Glutamatergic neuron (in vitro differentiated cells): ENCODE data around the gene KCNC1. TPM values are rescaled to one million over a fixed set of nuclear protein-coding genes. Genes with fewer than 3 reads are reported as not detected.
A peak's percentile ranks its signal among the peaks of the same experiment; 100 is the strongest.

Experiments used
- DNase-seq: peaks from one replicate; pipeline ENCODE4 v3.0.0; 2022
- H3K27ac Mint-ChIP-seq: one replicate; pipeline ENCODE4 v1.8.0; 2020; ENCODE audit warnings: mild to moderate bottlenecking, mixed read lengths, inconsistent platforms; ENCODE audit not compliant: unreplicated experiment
- H3K27me3 Mint-ChIP-seq: one replicate; pipeline ENCODE4 v1.8.0; 2020; ENCODE audit warnings: mild to moderate bottlenecking, moderate library complexity, mixed read lengths, inconsistent platforms; ENCODE audit not compliant: unreplicated experiment
- H3K36me3 Mint-ChIP-seq: one replicate; pipeline ENCODE4 v1.8.0; 2020; ENCODE audit warnings: mild to moderate bottlenecking, mixed read lengths, inconsistent platforms; ENCODE audit not compliant: unreplicated experiment
- H3K4me1 Mint-ChIP-seq: one replicate; pipeline ENCODE4 v1.8.0; 2020; ENCODE audit warnings: mild to moderate bottlenecking, low read depth, mixed read lengths, inconsistent platforms; ENCODE audit not compliant: unreplicated experiment
- H3K4me3 Mint-ChIP-seq: one replicate; pipeline ENCODE4 v1.8.0; 2020; ENCODE audit warnings: mild to moderate bottlenecking, mixed read lengths, inconsistent platforms; ENCODE audit not compliant: unreplicated experiment
- H3K9me3 Mint-ChIP-seq: one replicate; pipeline ENCODE4 v1.8.0; 2020; ENCODE audit warnings: mild to moderate bottlenecking, moderate library complexity, mixed read lengths, inconsistent platforms; ENCODE audit not compliant: unreplicated experiment
- CTCF ChIP-seq: fragments of 200-600 bp; sonication (generic); IDR thresholded peaks from one replicate; pipeline ENCODE4 v1.5.0; 2021; ENCODE audit not compliant: partially characterized antibody, unreplicated experiment
- total RNA-seq: library from RNA; stranded (reverse); fragmentation: NEBNext Ultra II Directional; extraction: Animal tissue kit (Norgen Biotek cat#: 25700); gene quantifications from one replicate; pipeline ENCODE4 v1.2.1, GENCODE V29; 2021; ENCODE audit not compliant: unreplicated experiment

The KCNC1 gene
- total RNA-seq, 1 donor from 2014 or later = 12.6 TPM

GRCh38 chr11:17745023-17745772 is 10.6 kb downstream of the KCNC1 start:
- Mint-ChIP-seq H3K4me3 (no peak overlapping the region), H3K9me3 (peaks cover 2% of the 10 kb centered on the region), H3K4me1 (peaks cover 7% of the 10 kb centered on the region), H3K36me3 (no peaks in the 10 kb centered on the region), H3K27ac (no peak overlapping the region), H3K27me3 (peaks cover 5% of the 10 kb centered on the region)
- no peak for TF ChIP-seq CTCF
- peak; percentile 13 for DNase-seq

GRCh38 chr11:17746096-17746495 is 11.5 kb downstream of the KCNC1 start:
- peaks cover 5% of the 10 kb centered on the region for H3K27me3 Mint-ChIP-seq

DNA sequence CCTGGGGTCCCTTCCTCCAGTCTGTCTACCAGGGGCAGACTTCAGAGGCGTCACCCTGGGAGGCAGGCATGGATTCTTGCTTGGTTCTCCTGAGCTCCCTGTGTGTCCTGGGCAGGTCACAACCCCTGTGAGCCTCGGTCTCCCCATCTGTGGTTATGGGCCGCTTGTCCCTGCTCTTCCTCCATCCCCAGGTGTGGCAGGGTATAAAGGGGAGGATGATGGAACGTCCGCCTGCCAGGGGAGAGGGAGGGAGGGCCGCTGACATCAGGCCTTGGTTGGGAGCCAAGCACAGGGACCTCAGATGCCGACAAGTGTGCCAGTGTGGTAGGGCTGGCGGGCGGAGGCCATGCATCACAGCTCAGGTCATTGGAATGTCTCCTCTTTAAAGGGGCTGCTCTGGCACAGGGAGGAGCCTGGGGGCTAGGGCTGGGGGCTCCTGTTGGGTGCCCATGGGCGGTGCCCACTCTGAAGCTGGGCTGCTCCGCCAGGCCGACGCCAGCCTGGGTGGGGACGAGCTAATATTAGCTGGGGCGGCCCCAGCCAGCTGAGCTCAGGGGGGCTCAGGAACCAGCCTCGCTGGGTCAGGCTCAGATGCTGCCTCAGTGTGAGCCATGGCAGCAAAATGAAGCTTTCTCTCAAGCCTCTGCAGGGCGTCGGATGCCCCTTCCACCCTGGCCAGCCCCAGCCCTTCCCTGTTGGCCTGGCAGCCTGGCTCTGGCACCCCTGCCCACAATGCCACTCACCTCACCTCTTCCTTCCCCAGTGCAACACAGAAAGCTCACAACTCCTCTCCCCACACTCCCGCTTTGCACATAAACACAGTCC is 12.8 kb downstream of the KCNC1 start:
- Mint-ChIP-seq H3K4me1 (peaks cover 2% of the 10 kb centered on the region), H3K27ac (no peak overlapping the region), H3K27me3 (peaks cover 5% of the 10 kb centered on the region), H3K9me3 (no peaks in the 10 kb centered on the region), H3K36me3 (peaks cover 7% of the 10 kb centered on the region), H3K4me3 (no peak overlapping the region)
- peak; percentile 6 for DNase-seq
- no peak for TF ChIP-seq CTCF

More at GRCh38 chr11:17746096-17746495, 11.5 kb downstream of the KCNC1 start:
- peaks cover 2% of the 10 kb centered on the region for H3K4me1 Mint-ChIP-seq
- peaks cover 4% of the 10 kb centered on the region for H3K36me3 Mint-ChIP-seq
- DNase-seq = peak; percentile 2
- peaks cover 2% of the 10 kb centered on the region for H3K9me3 Mint-ChIP-seq
- TF ChIP-seq CTCF = no peak
- peak overlapping the region; percentile 36 for H3K27ac Mint-ChIP-seq
- H3K4me3 Mint-ChIP-seq = no peak overlapping the region

- Mint-ChIP-seq H3K4me1 (peaks cover 2% of the 10 kb centered on the region), H3K36me3 (peaks cover 7% of the 10 kb centered on the region), H3K9me3 (no peaks in the 10 kb centered on the region), H3K4me3 (no peak overlapping the region), H3K27ac (no peak overlapping the region), H3K27me3 (peaks cover 3% of the 10 kb centered on the region)
- DNase-seq = peak; percentile 3
- TF ChIP-seq CTCF = no peak
Measured at GRCh38 chr11:17748044-17748443, 13.5 kb downstream of the KCNC1 start.
